Endothelial cell of umbilical vein (primary cell): ENCODE results near the gene PGS1.

Experiments used
- CTCF ChIP-seq, 2 donors: IDR thresholded peaks; 1 replicate in 1 of 2; 2 replicates in 1 of 2; pipeline ENCODE4 v1.5.1; 2011; ENCODE audit warnings: low read length in 2 of 2, mild to moderate bottlenecking in 2 of 2, moderate library complexity in 2 of 2, control low read depth in 1 of 2, inconsistent platforms in 1 of 2, low read depth in 1 of 2; ENCODE audit not compliant: insufficient read depth in 1 of 2; ENCODE audit errors: extremely low read depth in 1 of 2
- EZH2 ChIP-seq: IDR thresholded peaks from 2 replicates; pipeline ENCODE4 v1.6.1; 2012; ENCODE audit warnings: borderline replicate concordance, low read depth, mild to moderate bottlenecking, moderate library complexity, low read length, inconsistent platforms; ENCODE audit not compliant: severe bottlenecking
- FOS ChIP-seq: IDR thresholded peaks from 2 replicates; pipeline ENCODE4 v1.6.1; 2011; ENCODE audit warnings: mild to moderate bottlenecking, low read length, moderate library complexity, borderline replicate concordance; ENCODE audit not compliant: insufficient read depth
- GATA2 ChIP-seq: IDR thresholded peaks from 2 replicates; pipeline ENCODE4 v1.7.0; 2011; ENCODE audit warnings: low read depth, mild to moderate bottlenecking, moderate library complexity, mixed read lengths, low read length; ENCODE audit not compliant: insufficient read length, insufficient read depth
- JUN ChIP-seq: IDR thresholded peaks from 2 replicates; pipeline ENCODE4 v1.6.1; 2011; ENCODE audit warnings: borderline replicate concordance, low read depth; ENCODE audit not compliant: insufficient read length, insufficient read depth
- MAX ChIP-seq: IDR thresholded peaks from 2 replicates; pipeline ENCODE4 v1.6.1; 2011; ENCODE audit not compliant: insufficient read depth, insufficient read length
- POLR2A ChIP-seq: IDR thresholded peaks from 2 replicates; pipeline ENCODE4 v1.6.1; 2012; ENCODE audit warnings: low read depth, mild to moderate bottlenecking, control low read depth, low read length
- POLR2AphosphoS5 ChIP-seq: IDR thresholded peaks from 2 replicates; pipeline ENCODE4 v1.6.1; 2012; ENCODE audit warnings: low read depth, mild to moderate bottlenecking, control low read depth, low read length, moderate library complexity; ENCODE audit not compliant: insufficient read depth

DNA sequence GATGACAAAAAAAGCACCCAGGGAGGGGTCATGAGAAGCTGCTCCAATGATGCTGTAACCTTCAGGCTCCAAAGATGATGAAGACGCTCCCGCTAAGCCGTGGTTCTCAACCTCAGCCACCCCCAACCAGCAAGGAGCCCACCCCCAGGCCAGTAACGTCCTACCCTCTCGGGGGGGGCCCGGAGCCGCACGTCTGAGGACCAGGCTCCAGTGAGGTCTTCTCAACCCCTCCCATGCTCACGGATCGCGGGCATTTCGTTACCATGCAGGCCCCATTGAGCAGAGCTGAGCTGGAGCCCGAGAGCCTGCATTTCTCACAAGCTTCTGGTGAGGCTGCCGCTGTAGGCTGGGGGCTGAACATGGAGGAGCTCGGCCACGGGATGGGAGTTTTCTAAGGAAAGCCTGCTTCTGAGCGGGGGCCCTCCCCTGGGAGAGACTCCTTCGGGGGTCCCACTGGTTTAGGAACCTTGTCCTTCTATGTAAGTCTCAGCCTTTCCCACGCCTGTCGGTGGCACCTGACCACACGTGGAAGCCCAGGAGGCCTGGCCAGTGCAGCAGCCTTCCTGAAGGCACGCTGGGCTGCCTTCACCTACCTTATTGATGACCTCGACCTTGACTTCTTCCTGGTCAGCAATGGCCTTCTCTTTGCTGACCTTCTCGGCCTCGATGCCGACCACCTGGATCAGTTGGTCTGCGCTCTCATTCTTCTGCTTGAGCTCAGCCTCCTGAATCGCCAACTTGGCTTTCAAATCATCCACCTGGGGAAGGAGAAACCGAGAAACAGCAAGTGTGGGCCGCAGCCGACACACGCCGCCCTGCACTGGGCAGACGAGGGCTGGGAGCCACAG, 82.7 kb downstream of the PGS1 start:
- TF ChIP-seq FOS (no peak), MAX (no peak), POLR2A (no peak), CTCF (IDR thresholded peaks at IDR 0.05; ENCODE audit: extremely low read depth in 1 of 2, insufficient read depth in 1 of 2, low read depth in 1 of 2, low read length in 2 of 2) (no peak), EZH2 (no peak), POLR2AphosphoS5 (no peak), JUN (no peak), GATA2 (no peak)
